HG03025 (cell line): ENCODE data around the gene E2F6.

Source experiments
- ATAC-seq: cut with Tn5 transposase; IDR thresholded peaks from one replicate; pipeline ENCODE4 v1.9.1; 2021; ENCODE audit warnings: mild to moderate bottlenecking, moderate library complexity; ENCODE audit not compliant: unreplicated experiment, low FRiP score

E2F6 gene

DNA sequence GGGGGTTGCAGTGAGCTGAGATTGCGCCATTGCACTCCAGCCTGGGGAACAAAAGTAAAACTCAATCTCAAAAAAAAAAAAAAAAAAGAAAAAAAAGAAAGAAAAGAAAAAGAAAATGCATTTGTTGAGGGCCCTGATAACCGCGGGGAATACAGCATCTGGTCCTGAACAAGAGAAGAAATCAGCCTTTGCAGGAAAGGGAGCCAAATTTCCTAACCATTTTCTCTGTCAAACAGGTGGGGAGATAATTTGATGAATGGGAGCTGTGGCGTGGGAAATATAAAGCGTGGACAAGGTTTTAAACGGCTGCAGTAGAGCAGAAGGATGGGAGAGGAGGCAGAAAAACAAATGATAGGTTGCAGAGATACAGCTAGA lies 864 bp downstream of the E2F6 start:
- no peak for ATAC-seq

- no peak for ATAC-seq
Observed at GRCh38 chr2:11459816-11460215, 6.1 kb downstream of the E2F6 start.

- no peak for ATAC-seq
Observed at GRCh38 chr2:11458753-11459152, 7.2 kb downstream of the E2F6 start.

GRCh38 chr2:11457935-11458334 lies 8.0 kb downstream of the E2F6 start:
- ATAC-seq: no peak

DNA sequence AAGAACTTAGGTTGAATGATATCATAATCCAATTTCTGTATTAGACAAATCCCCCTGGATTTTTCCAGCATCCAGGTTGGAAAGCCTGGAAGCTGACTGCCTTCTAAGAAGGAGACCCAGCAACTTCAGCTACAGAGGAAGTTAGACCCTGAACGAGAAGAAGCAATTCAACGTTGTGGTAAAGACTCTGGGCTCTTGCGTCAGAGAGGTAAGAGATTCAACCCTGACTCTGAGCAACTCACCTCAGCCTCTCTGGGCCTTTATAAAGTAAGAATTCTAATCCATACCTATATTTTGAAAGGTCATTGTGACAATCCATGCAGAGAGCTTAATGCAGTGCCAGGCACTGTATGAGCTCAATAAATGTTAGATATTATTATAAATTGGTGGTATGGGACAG lies 9.7 kb downstream of the E2F6 start:
- ATAC-seq: no peak

- ATAC-seq: no peak
Observed at GRCh38 chr2:11454824-11455223, 11.1 kb downstream of the E2F6 start.

DNA sequence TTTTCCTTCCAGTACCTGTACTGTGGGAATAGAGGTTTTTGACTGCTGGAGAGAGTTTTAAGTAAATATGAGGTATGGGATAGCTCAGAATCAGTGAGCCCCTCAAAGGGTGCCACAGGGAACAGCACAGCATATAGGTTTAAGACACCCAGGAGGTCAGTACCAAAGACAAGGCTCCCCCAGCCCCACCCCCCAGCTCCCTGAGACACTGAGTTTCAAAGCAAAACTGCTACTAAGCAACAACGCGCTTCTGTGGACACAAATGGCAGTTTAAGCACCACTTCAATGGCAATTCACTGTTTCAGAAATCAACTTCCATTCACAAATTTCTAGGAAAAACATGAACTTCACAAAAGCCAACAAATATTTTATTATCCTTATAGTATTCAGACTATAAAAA lies 15.2 kb downstream of the E2F6 start:
- ATAC-seq: no peak

DNA sequence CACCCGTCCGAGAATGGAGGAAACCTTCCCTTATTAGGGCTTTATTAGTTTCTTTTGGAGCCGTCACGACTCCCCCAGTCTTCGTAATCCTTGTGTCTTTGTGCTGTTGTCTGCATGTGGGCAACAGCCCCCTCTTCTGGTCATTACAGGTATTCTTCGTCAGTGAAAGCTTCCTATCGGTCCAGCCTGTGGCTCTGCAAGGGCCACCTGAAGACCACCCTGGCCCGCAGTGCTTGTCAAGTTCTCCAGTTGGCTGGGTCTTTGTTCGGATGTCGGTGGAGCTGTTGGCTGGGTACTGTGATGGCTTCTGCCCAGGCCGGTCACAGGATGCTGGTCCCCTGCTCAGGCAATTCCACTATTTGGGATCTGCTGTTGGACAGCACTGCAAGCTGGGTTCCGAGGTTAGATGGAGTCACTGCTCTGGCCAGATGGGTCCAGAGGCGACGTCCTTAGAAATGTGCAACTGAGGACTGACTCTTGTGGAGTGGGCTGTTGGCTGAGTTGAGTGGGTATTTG lies 19.2 kb downstream of the E2F6 start:
- no peak for ATAC-seq

DNA sequence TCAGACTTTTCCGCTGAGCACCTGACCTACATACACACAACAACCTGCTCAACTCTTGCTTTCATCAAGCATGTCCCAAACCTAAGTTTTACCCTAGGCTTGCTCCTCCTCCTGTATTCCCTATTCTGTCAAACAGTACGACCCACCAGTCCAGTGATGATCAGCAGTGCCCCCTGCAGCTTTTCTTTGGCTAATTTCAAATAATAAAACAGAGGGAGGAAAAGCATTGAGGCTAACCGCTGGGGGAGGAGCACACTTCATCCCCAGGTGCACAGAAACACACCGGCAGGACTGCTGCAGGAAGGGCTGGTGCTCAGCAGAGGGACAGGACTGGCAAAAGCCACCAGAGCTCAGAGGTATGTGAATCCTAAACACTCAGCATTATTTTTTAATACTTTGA lies 21.2 kb downstream of the E2F6 start:
- no peak for ATAC-seq

- ATAC-seq: no peak
Observed at GRCh38 chr2:11438555-11439080, 27.3 kb downstream of the E2F6 start.

DNA sequence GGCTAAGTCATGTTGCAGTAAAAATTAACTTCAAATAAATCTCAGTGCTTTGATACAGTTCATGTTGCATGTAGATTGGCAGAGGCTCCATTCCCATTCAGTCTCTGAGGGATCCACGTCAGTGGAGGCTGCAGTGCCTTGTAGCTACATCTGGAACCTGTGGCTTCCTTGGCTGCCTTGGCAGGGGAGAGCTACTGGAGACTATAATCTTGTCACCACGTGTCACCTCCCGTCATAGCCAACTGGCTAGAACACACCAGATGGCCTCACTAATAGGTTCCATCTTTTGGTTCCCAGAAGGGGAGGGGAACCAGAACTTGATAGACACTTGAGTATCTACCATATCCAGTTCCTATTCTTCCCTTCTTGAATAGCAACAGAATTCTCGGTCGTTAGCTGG lies 28.4 kb downstream of the E2F6 start:
- no peak for ATAC-seq

- ATAC-seq: no peak
Observed at GRCh38 chr2:11435036-11435435, 30.9 kb downstream of the E2F6 start.

GRCh38 chr2:11434443-11434842 lies 31.5 kb downstream of the E2F6 start:
- ATAC-seq: no peak

DNA sequence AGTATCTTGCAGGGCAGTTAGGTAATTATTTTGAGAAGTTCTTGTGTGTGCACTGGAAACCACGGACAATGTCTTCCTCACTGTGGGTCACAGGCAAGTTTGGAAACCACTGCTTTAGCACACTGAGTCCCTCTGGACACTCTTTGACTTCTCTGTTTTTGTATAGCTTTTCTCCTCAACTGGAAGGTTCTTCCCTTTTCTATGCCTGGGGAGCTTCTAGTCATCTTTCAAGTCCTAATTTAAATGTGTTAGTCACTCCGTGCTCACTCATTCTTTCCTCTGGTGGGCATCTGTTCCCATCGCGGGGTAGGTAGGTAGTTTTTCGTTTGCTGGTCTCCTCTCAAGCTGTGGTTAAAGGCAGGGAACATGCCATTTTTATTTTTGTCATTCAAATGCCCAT lies 32.1 kb downstream of the E2F6 start:
- no peak for ATAC-seq

DNA sequence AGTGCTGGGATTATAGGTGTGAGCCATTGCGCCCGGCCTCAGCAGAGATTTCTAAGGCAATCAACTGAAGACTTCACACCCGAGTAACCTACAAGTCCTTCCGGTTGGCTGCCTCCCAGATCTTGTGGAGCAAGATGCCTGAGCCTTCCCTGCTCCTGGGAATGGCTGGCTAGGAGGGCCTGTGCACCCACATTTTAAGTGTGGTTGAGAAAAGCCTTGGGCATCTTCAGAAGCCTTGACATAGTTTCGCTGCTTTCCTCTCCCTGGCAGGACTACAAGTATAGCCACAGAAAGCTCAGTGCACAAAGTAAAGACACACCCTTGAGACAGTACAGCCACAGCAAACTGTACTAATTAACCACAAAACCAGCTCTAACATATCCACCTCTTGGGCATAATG lies 35.2 kb downstream of the E2F6 start:
- no peak for ATAC-seq

DNA sequence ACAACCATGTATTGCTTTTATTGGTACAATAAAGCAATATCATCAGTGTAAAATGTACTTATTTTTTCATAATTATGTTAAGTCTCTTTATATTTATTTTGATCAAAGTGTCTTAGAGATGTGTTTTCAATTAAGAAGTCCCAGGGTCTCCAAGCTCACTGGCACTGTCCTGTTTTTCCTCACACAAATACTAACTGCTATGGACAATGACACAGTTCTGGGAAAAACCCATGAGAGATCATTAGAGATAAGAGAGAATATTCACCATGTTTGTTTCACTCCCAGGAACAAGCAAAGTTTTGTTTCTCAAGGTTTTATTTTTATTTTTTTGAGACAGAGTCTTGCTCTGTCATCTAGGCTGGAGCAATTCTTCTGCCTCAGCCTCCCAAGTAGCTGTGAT lies 38.7 kb downstream of the E2F6 start:
- ATAC-seq: no peak

DNA sequence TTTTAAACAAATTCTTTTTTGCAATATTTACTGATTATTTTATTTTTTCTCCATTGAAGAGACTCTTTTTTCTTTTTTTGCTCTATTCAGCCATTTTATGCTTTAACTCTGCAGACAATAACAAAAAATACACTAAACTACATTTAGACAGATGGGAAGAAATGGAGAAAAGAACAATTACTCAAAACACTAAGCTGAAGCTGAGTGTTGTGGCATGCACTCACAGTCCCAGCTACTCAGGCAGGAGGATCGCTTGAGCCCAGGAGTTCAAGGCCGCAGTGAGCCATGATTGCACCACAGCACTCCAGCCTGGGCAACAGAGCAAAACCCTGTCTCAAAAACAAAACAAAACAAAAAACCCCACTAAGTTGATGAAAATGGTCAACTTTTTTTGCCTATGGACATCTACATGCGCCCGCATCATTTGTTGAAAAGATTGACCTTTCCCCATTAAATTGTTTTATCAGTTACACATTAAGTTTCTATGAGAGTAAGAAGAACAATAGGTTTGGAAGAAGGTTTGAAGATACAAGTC lies 43.0 kb downstream of the E2F6 start:
- ATAC-seq: no peak

DNA sequence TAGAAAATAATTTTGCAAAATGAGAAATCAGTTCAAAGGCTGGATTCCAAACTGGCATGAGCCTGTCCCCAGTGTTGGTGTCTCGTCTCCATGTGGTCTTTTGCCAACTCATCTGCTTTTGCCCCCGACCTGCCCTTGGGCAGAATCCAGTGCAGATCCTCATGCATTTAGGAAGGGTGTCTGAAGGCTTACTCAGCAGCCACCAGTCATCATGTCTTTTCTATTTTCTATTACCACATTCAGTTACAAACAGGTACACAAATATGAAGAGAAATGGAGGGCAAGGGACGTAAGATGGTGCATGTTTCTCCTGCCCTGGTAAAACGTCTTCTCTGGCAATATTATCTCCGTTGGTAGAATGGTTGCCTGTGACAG lies 43.5 kb downstream of the E2F6 start:
- ATAC-seq: no peak

DNA sequence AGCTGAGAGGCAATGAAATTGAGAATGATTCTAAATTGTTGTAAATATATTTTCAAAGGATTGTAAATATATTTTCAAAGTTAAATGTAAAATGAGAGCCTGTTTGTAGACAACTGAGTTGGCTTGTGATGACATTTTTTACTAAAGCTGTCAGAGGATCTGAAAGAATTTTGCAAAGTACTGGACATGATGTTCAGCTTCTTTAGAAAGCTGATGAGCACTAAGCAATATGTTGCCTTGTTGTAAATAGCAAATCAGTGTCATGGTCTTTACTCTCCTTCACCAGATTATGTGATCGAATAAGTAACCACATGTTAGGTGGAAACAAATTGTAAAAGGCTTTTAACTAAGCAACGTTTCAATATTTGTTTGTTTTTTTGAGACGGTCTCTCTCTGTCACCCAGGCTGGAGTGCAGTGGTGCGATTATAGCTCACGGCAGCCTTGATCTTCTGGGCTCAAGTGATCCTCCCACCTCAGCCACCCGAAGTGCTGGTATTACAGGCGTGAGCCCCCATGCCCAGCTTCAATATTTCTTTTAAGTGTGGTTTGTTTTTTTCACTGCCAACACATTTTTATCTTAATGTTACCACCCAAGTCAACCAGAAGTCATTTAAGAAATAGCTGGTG lies 44.0 kb downstream of the E2F6 start:
- ATAC-seq: no peak

GRCh38 chr2:11420671-11421070 lies 45.3 kb downstream of the E2F6 start:
- no peak for ATAC-seq

DNA sequence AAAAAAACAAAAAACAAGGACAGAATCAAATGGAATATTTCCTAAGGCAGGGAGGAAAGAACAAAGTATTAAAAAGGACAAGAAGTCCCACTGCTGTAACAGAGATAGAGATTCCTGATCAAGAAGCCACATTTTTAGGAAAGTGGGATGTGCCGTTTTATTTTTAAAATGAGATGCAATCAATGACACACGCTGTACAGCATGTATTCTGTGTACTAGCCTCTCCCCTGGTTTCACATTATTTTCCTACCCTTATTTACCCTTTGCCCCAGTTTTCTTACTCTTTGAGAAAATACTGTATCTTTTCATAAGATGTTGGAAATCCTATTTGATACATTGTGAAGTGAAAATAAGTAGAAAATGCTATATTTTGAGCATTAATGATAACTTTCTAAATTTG lies 45.8 kb downstream of the E2F6 start:
- no peak for ATAC-seq

DNA sequence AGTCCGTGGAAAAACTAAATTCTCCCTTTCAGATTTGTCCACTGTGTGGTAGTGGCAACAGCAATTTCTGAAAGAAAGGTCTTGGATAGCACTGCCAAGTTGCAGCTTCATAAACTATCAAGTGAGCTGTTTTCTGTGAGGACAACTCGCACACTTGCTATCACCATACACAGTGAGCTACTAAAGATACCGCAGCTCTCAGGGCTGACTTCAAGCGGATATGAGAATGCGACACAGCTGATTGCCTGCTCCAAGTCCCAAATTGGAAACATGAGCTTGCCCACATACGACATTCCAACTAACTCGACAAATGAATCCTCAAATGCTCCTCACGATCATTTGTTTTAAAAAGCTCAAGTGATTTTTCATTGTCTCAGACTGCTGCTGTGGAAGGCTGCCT lies 46.2 kb downstream of the E2F6 start:
- no peak for ATAC-seq
